Suprapubic skin (tissue), 4 donors: ENCODE data around the gene WWOX. TPM values are rescaled to one million over a fixed set of nuclear protein-coding genes. Genes with fewer than 3 reads are reported as not detected.

ENCODE experiments used
- DNase-seq, 2 donors: peaks; one replicate each; pipeline ENCODE4 v3.0.0-alpha.2; 2019; ENCODE audit warnings: low spot score in 2 of 2
- H3K27ac ChIP-seq: fragments of 200-600 bp; sonication (generic); one replicate; pipeline ENCODE4 v1.5.1; 2019
- H3K27me3 ChIP-seq: fragments of 200-600 bp; sonication (generic); one replicate; pipeline ENCODE4 v1.5.1; 2019
- H3K36me3 ChIP-seq: fragments of 200-600 bp; sonication (generic); one replicate; pipeline ENCODE4 v1.5.1; 2019
- H3K4me1 ChIP-seq: fragments of 200-600 bp; sonication (generic); one replicate; pipeline ENCODE4 v1.5.1; 2019
- H3K4me3 ChIP-seq: fragments of 200-600 bp; sonication (generic); one replicate; pipeline ENCODE4 v1.5.1; 2019; ENCODE audit warnings: mild to moderate bottlenecking
- H3K9me3 ChIP-seq: fragments of 200-600 bp; sonication (generic); one replicate; pipeline ENCODE4 v1.5.1; 2019
- CTCF ChIP-seq, 2 donors: fragments of 200-600 bp in 1 of 2; fragments of 450-650 bp in 1 of 2; sonication (generic) in 1 of 2; IDR thresholded peaks; one replicate each; pipeline ENCODE4 v1.5.1; 2016 to 2019; ENCODE audit warnings: antibody characterized with exemption in 2 of 2, mild to moderate bottlenecking in 1 of 2, moderate library complexity in 1 of 2
- EP300 ChIP-seq: sonication (generic); formaldehyde crosslinking; IDR thresholded peaks from one replicate; pipeline ENCODE4 v1.6.1; 2017; ENCODE audit warnings: antibody characterized with exemption
- POLR2A ChIP-seq, 2 donors: fragments of 450-650 bp; IDR thresholded peaks; one replicate each; pipeline ENCODE4 v1.6.1; 2017; ENCODE audit warnings: antibody characterized with exemption in 2 of 2, mild to moderate bottlenecking in 2 of 2, moderate library complexity in 2 of 2
- POLR2AphosphoS5 ChIP-seq, 3 donors: sonication (generic); formaldehyde crosslinking; IDR thresholded peaks; one replicate each; pipeline ENCODE4 v1.6.1; 2017; ENCODE audit warnings: antibody characterized with exemption in 3 of 3
- WGBS: methylation state at CpG from one replicate; pipeline ENCODE4 v1.1.5; 2018; 5-methylcytosine and 5-hydroxymethylcytosine counted together
- total RNA-seq, 4 donors: library from RNA; depleted of rRNA; stranded (reverse); fragments of >200 nt; gene quantifications; one replicate each; pipeline ENCODE4 v1.1.0, GENCODE V29; 2016

Gene WWOX
- total RNA-seq, 4 donors from 2014 or later = 29.6 to 104 (median 47.3) TPM

GRCh38 chr16:78906135-78906534 is 806.7 kb downstream of the WWOX start:
- Histone ChIP-seq H3K4me3 (no peak overlapping the region), H3K4me1 (no peaks in the 10 kb centered on the region), H3K27ac (no peak overlapping the region), H3K9me3 (no peaks in the 10 kb centered on the region), H3K36me3 (no peaks in the 10 kb centered on the region), H3K27me3 (no peaks in the 10 kb centered on the region)
- WGBS = 72% methylated on average over 3 of the region's 3 CpGs
- TF ChIP-seq CTCF (IDR thresholded peaks at IDR 0.05) (no peak), POLR2A (IDR thresholded peaks at IDR 0.05) (no peak), POLR2AphosphoS5 (IDR thresholded peaks at IDR 0.05) (no peak), EP300 (no peak)
- no peak for DNase-seq

GRCh38 chr16:78909226-78909625 is 809.8 kb downstream of the WWOX start:
- H3K4me3 ChIP-seq = no peak overlapping the region
- WGBS = 85% methylated on average over 5 of the region's 5 CpGs
- H3K36me3 ChIP-seq = no peaks in the 10 kb centered on the region
- no peaks in the 10 kb centered on the region for H3K27me3 ChIP-seq
- TF ChIP-seq CTCF (IDR thresholded peaks at IDR 0.05) (no peak), EP300 (no peak), POLR2AphosphoS5 (IDR thresholded peaks at IDR 0.05) (no peak), POLR2A (IDR thresholded peaks at IDR 0.05) (no peak)
- no peaks in the 10 kb centered on the region for H3K4me1 ChIP-seq
- no peak overlapping the region for H3K27ac ChIP-seq
- H3K9me3 ChIP-seq = no peaks in the 10 kb centered on the region
- DNase-seq = no peak

GRCh38 chr16:78915811-78916345 is 816.4 kb downstream of the WWOX start:
- no peak for TF ChIP-seq POLR2A (IDR thresholded peaks at IDR 0.05)
- TF ChIP-seq CTCF (IDR thresholded peaks at IDR 0.05) = no peak
- TF ChIP-seq EP300 = no peak
- TF ChIP-seq POLR2AphosphoS5 (IDR thresholded peaks at IDR 0.05) = no peak
- WGBS = 75% methylated on average over 9 of the region's 9 CpGs
- H3K27me3 ChIP-seq = no peaks in the 10 kb centered on the region
- DNase-seq = no peak
- no peak overlapping the region for H3K27ac ChIP-seq
- H3K4me3 ChIP-seq = no peak overlapping the region
- H3K4me1 ChIP-seq = no peaks in the 10 kb centered on the region
- H3K36me3 ChIP-seq = no peaks in the 10 kb centered on the region
- no peaks in the 10 kb centered on the region for H3K9me3 ChIP-seq

- H3K27me3 ChIP-seq = no peaks in the 10 kb centered on the region
- TF ChIP-seq POLR2A (IDR thresholded peaks at IDR 0.05) = no peak
- TF ChIP-seq CTCF (IDR thresholded peaks at IDR 0.05) = no peak
- no peaks in the 10 kb centered on the region for H3K9me3 ChIP-seq
- 78% methylated on average over 7 of the region's 7 CpGs for WGBS
- no peak overlapping the region for H3K4me3 ChIP-seq
- H3K36me3 ChIP-seq = no peaks in the 10 kb centered on the region
- no peak for DNase-seq
- H3K27ac ChIP-seq = no peak overlapping the region
- no peaks in the 10 kb centered on the region for H3K4me1 ChIP-seq
Measured at GRCh38 chr16:78916928-78917545, 817.6 kb downstream of the WWOX start.

GRCh38 chr16:78918805-78919305 is 819.4 kb downstream of the WWOX start:
- 89% methylated on average over 8 of the region's 8 CpGs for WGBS
- H3K9me3 ChIP-seq = no peaks in the 10 kb centered on the region
- no peaks in the 10 kb centered on the region for H3K4me1 ChIP-seq
- TF ChIP-seq CTCF (IDR thresholded peaks at IDR 0.05) (no peak), EP300 (no peak), POLR2A (IDR thresholded peaks at IDR 0.05) (no peak), POLR2AphosphoS5 (IDR thresholded peaks at IDR 0.05) (no peak)
- no peak overlapping the region for H3K27ac ChIP-seq
- no peaks in the 10 kb centered on the region for H3K36me3 ChIP-seq
- no peaks in the 10 kb centered on the region for H3K27me3 ChIP-seq
- DNase-seq = no peak
- no peak overlapping the region for H3K4me3 ChIP-seq
